ENCODE measurements around the gene PEAK3. TPM values are rescaled to one million over a fixed set of nuclear protein-coding genes. Genes with fewer than 3 reads are reported as not detected.

Gene PEAK3
- total RNA-seq, 4 donors from 2014 or later = 0.16 to 1.3 (median 0.27) TPM; not detected in 1

GRCh38 chr19:2317300-2317699 lies 35.3 kb upstream of the PEAK3 start:
- WGBS, 2 donors (ENCODE audit: low coverage in 1 of 2) = 80 to 98% methylated on average over 1 to 7 of the region's 13 CpGs
- H3K4me3 ChIP-seq = no peak overlapping the region
- peaks cover 19% of the 10 kb centered on the region for H3K27me3 ChIP-seq
- ATAC-seq = no peak
- H3K4me1 ChIP-seq = peaks cover 0 to 6% (median 0%) of the 10 kb centered on the region in 3 donors
- TF ChIP-seq EP300 (IDR thresholded peaks at IDR 0.05) (no peak), POLR2A (IDR thresholded peaks at IDR 0.05) (no peak), POLR2AphosphoS5 (IDR thresholded peaks at IDR 0.05) (no peak), CTCF (IDR thresholded peaks at IDR 0.05) (no peak)
- peaks cover 0 to 14% of the 10 kb centered on the region in 2 donors for H3K36me3 ChIP-seq
- no peak overlapping the region for H3K27ac ChIP-seq
- peaks cover 0 to 18% (median 0%) of the 10 kb centered on the region in 3 donors for H3K9me3 ChIP-seq

- Histone ChIP-seq H3K4me1 (peaks cover 0 to 6% (median 0%) of the 10 kb centered on the region in 3 donors), H3K27ac (no peak overlapping the region), H3K27me3 (peaks cover 33% of the 10 kb centered on the region), H3K36me3 (peaks cover 0 to under 1% of the 10 kb centered on the region in 2 donors), H3K9me3 (peaks cover 0 to 18% (median 0%) of the 10 kb centered on the region in 3 donors), H3K4me3 (no peak overlapping the region)
- TF ChIP-seq CTCF (IDR thresholded peaks at IDR 0.05) (peak in 3 of 4 experiments; percentile 33 to 64 (median 49)), POLR2AphosphoS5 (IDR thresholded peaks at IDR 0.05) (no peak)
- ATAC-seq = peak; percentile 71
- WGBS, 2 donors (ENCODE audit: low coverage in 1 of 2) = 53% methylated on average over 5 of the region's 22 CpGs; no CpG with 5 or more reads in 1 of the 2 donors
Observed at GRCh38 chr19:2315818-2316353, 33.9 kb upstream of the PEAK3 start.

GRCh38 chr19:2315121-2315817 lies 33.3 kb upstream of the PEAK3 start:
- 97 to 98% methylated on average over 5 to 6 of the region's 7 CpGs for WGBS, 2 donors (ENCODE audit: low coverage in 1 of 2)
- TF ChIP-seq POLR2A (IDR thresholded peaks at IDR 0.05) = no peak
- TF ChIP-seq EP300 (IDR thresholded peaks at IDR 0.05) = no peak
- TF ChIP-seq CTCF (IDR thresholded peaks at IDR 0.05) = no peak
- TF ChIP-seq POLR2AphosphoS5 (IDR thresholded peaks at IDR 0.05) = no peak
- Histone ChIP-seq H3K36me3 (no peaks in the 10 kb centered on the region), H3K9me3 (peaks cover 0 to 18% (median 0%) of the 10 kb centered on the region in 3 donors), H3K4me1 (peaks cover 0 to 6% (median 0%) of the 10 kb centered on the region in 3 donors), H3K4me3 (no peak overlapping the region), H3K27me3 (peaks cover 39% of the 10 kb centered on the region), H3K27ac (no peak overlapping the region)
- ATAC-seq = no peak

GRCh38 chr19:2312820-2313501 lies 31.0 kb upstream of the PEAK3 start:
- TF ChIP-seq CTCF (IDR thresholded peaks at IDR 0.05) = no peak
- 75 to 100% methylated on average over 1 to 5 of the region's 28 CpGs for WGBS, 2 donors (ENCODE audit: low coverage in 1 of 2)
- peaks cover 61% of the 10 kb centered on the region for H3K27me3 ChIP-seq
- peaks cover 0 to 4% (median 0%) of the 10 kb centered on the region in 3 donors for H3K4me1 ChIP-seq
- H3K36me3 ChIP-seq = no peaks in the 10 kb centered on the region
- no peak overlapping the region for H3K4me3 ChIP-seq
- ATAC-seq = no peak
- peaks cover 0 to 18% (median 0%) of the 10 kb centered on the region in 3 donors for H3K9me3 ChIP-seq
- no peak overlapping the region for H3K27ac ChIP-seq
